Stimulated activated CD8-positive, alpha-beta memory T cell treated with anti-CD3 and anti-CD28 coated beads, Interleukin-4, amount 100 ng/mL, for 24 hours (primary cell): ENCODE results near the gene PLCH2.
"Not testable (repeated sequence)": the region's sequence is repeated elsewhere in the genome, so short reads cannot be mapped to it uniquely, and the experiment has no call there.

Experiments used
- DNase-seq: peaks from one replicate; pipeline ENCODE4 v3.0.0-alpha.2; 2020; ENCODE audit warnings: low read depth

PLCH2 gene

GRCh38 chr1:2476061-2476999 is at the start of gene PLCH2:
Gene PLCH2, plus strand, starts transcription at chr1:2476289. Its CDS starts 300 bp downstream, at chr1:2476589.
- no peak for DNase-seq

- no peak for DNase-seq
Measured at GRCh38 chr1:2426540-2426939, 49.5 kb upstream of the PLCH2 start.

- DNase-seq: no peak
Measured at GRCh38 chr1:2427051-2427450, 49.0 kb upstream of the PLCH2 start.

GRCh38 chr1:2427976-2428375 is 48.1 kb upstream of the PLCH2 start:
- no peak for DNase-seq

GRCh38 chr1:2428490-2428889 is 47.6 kb upstream of the PLCH2 start:
- DNase-seq: no peak

- DNase-seq: no peak
Measured at GRCh38 chr1:2429780-2430591, 46.1 kb upstream of the PLCH2 start.

- DNase-seq: no peak
Measured at GRCh38 chr1:2430592-2430973, 45.5 kb upstream of the PLCH2 start.

- no peak for DNase-seq
Measured at GRCh38 chr1:2431103-2431502, 45.0 kb upstream of the PLCH2 start.

- no peak for DNase-seq
Measured at GRCh38 chr1:2431518-2431917, 44.6 kb upstream of the PLCH2 start.

GRCh38 chr1:2432441-2432844 is 43.6 kb upstream of the PLCH2 start:
- DNase-seq: no peak

- DNase-seq: no peak
Measured at GRCh38 chr1:2433196-2433595, 42.9 kb upstream of the PLCH2 start.

GRCh38 chr1:2433936-2434655 is 42.0 kb upstream of the PLCH2 start:
- DNase-seq: no peak

GRCh38 chr1:2435091-2435490 is 41.0 kb upstream of the PLCH2 start:
- DNase-seq: no peak

- DNase-seq: no peak
Measured at GRCh38 chr1:2435746-2436355, 40.2 kb upstream of the PLCH2 start.

- DNase-seq: no peak
Measured at GRCh38 chr1:2436876-2437275, 39.2 kb upstream of the PLCH2 start.

GRCh38 chr1:2437617-2438016 is 38.5 kb upstream of the PLCH2 start:
- DNase-seq: no peak

- no peak for DNase-seq
Measured at GRCh38 chr1:2438038-2438437, 38.1 kb upstream of the PLCH2 start.

- no peak for DNase-seq
Measured at GRCh38 chr1:2438641-2439040, 37.4 kb upstream of the PLCH2 start.

GRCh38 chr1:2439369-2439768 is 36.7 kb upstream of the PLCH2 start:
- DNase-seq: no peak

- DNase-seq: not testable (repeated sequence)
Measured at GRCh38 chr1:2440346-2440745, 35.7 kb upstream of the PLCH2 start.

- no peak for DNase-seq
Measured at GRCh38 chr1:2441746-2442145, 34.3 kb upstream of the PLCH2 start.

GRCh38 chr1:2442661-2443060 is 33.4 kb upstream of the PLCH2 start:
- DNase-seq: no peak
